Measurements from ENCODE around the gene TAS2R40. TPM values are rescaled to one million over a fixed set of nuclear protein-coding genes. Genes with fewer than 3 reads are reported as not detected.

TAS2R40 gene
- total and polyA plus RNA-seq, 2 donors (not counting 1 experiment from before 2014, with no cell fraction given): not detected

- H3K27ac ChIP-seq (ENCODE audit: insufficient read depth, low read length): no peak overlapping the region
- no peaks in the 10 kb centered on the region for H3K27me3 ChIP-seq (ENCODE audit: control insufficient read depth, insufficient read depth, low read length)
- H4K20me1 ChIP-seq (ENCODE audit: control insufficient read depth, extremely low read depth, insufficient read depth, low read length): no peaks in the 10 kb centered on the region
- H2AFZ ChIP-seq (ENCODE audit: low read length): no peak overlapping the region
- H3K4me3 ChIP-seq (replicated peaks in 1 of 4; ENCODE audit: control extremely low read depth in 1 of 4, insufficient read depth in 1 of 4, low read depth in 3 of 4, low read length in 4 of 4): no peak overlapping the region
- TF ChIP-seq EZH2 (IDR thresholded peaks at IDR 0.05; ENCODE audit: low read length, missing control alignments) (no peak), CTCF (conservative IDR thresholded peaks at IDR 0.05 in 1 of 2, IDR thresholded peaks at IDR 0.05 in 1 of 2; ENCODE audit: low read depth in 1 of 2, low read length in 2 of 2) (no peak)
- H3K4me1 ChIP-seq (ENCODE audit: control insufficient read depth, extremely low read depth, insufficient read depth, low read length): peaks cover 2% of the 10 kb centered on the region
- H3K79me2 ChIP-seq (ENCODE audit: control insufficient read depth, insufficient read depth, low read length): peaks cover 4% of the 10 kb centered on the region
- peaks cover 7% of the 10 kb centered on the region for H3K36me3 ChIP-seq (ENCODE audit: control insufficient read depth, insufficient read depth, low read length)
- DNase-seq (ENCODE audit: low read depth in 2 of 2): no peak
- no peak overlapping the region for H3K9ac ChIP-seq (ENCODE audit: insufficient read depth, low read length)
- H3K9me3 ChIP-seq (ENCODE audit: control insufficient read depth, insufficient read depth, low read depth, low read length): no peaks in the 10 kb centered on the region
- H3K4me2 ChIP-seq (ENCODE audit: extremely low read depth, insufficient read depth, low read length): no peak overlapping the region
Measured at GRCh38 chr7:143269251-143269650, 47.4 kb downstream of the TAS2R40 start.

GRCh38 chr7:143271240-143271639 is 49.4 kb downstream of the TAS2R40 start:
- no peak for DNase-seq (ENCODE audit: low read depth in 2 of 2)
- H3K36me3 ChIP-seq (ENCODE audit: control insufficient read depth, insufficient read depth, low read length): peaks cover 7% of the 10 kb centered on the region
- H3K27me3 ChIP-seq (ENCODE audit: control insufficient read depth, insufficient read depth, low read length): no peaks in the 10 kb centered on the region
- TF ChIP-seq CTCF (conservative IDR thresholded peaks at IDR 0.05 in 1 of 2, IDR thresholded peaks at IDR 0.05 in 1 of 2; ENCODE audit: low read depth in 1 of 2, low read length in 2 of 2): no peak
- no peak for TF ChIP-seq EZH2 (IDR thresholded peaks at IDR 0.05; ENCODE audit: low read length, missing control alignments)
- H3K27ac ChIP-seq (ENCODE audit: insufficient read depth, low read length): no peak overlapping the region
- no peaks in the 10 kb centered on the region for H3K79me2 ChIP-seq (ENCODE audit: control insufficient read depth, insufficient read depth, low read length)
- no peak overlapping the region for H2AFZ ChIP-seq (ENCODE audit: low read length)
- H3K9ac ChIP-seq (ENCODE audit: insufficient read depth, low read length): no peak overlapping the region
- H3K4me1 ChIP-seq (ENCODE audit: control insufficient read depth, extremely low read depth, insufficient read depth, low read length): no peaks in the 10 kb centered on the region
- no peaks in the 10 kb centered on the region for H3K9me3 ChIP-seq (ENCODE audit: control insufficient read depth, insufficient read depth, low read depth, low read length)
- no peak overlapping the region for H3K4me2 ChIP-seq (ENCODE audit: extremely low read depth, insufficient read depth, low read length)
- no peak overlapping the region for H3K4me3 ChIP-seq (replicated peaks in 1 of 4; ENCODE audit: control extremely low read depth in 1 of 4, insufficient read depth in 1 of 4, low read depth in 3 of 4, low read length in 4 of 4)
- H4K20me1 ChIP-seq (ENCODE audit: control insufficient read depth, extremely low read depth, insufficient read depth, low read length): no peaks in the 10 kb centered on the region

Other genes starting within 250 kb of the TAS2R40 start
- not detected in 2 replicates for gene OR9A2, start 194.9 kb upstream of the TAS2R40 start, total RNA-seq
- not detected in 2 replicates for gene OR9A2, start 194.9 kb upstream of the TAS2R40 start, polyA plus RNA-seq
- not detected in 2 replicates for gene OR6V1, start 169.7 kb upstream of the TAS2R40 start, total RNA-seq
- not detected in 2 replicates for gene OR6V1, start 169.7 kb upstream of the TAS2R40 start, polyA plus RNA-seq
- not detected in 2 replicates for gene PIP, start 90.0 kb upstream of the TAS2R40 start, total RNA-seq
- gene PIP, start 90.0 kb upstream of the TAS2R40 start, polyA plus RNA-seq: not detected in 2 replicates
- gene TAS2R39, start 38.6 kb upstream of the TAS2R40 start, total RNA-seq: not detected in 2 replicates
- not detected in 2 replicates for gene TAS2R39, start 38.6 kb upstream of the TAS2R40 start, polyA plus RNA-seq
- gene GSTK1, start 41.4 kb downstream of the TAS2R40 start, total RNA-seq: 88.6 and 110 TPM in 2 replicates
- gene GSTK1, start 41.4 kb downstream of the TAS2R40 start, polyA plus RNA-seq: 131 and 132 TPM in 2 replicates
- under 0.01 TPM in 1 of 2 replicates, not detected in the other for gene TMEM139, start 62.9 kb downstream of the TAS2R40 start, total RNA-seq
- gene TMEM139, start 62.9 kb downstream of the TAS2R40 start, polyA plus RNA-seq: not detected in 2 replicates
- 8.5 and 9.4 TPM in 2 replicates for gene CASP2, start 66.3 kb downstream of the TAS2R40 start, total RNA-seq
- gene CASP2, start 66.3 kb downstream of the TAS2R40 start, polyA plus RNA-seq: 22.6 and 33.6 TPM in 2 replicates
- gene CLCN1, start 94.1 kb downstream of the TAS2R40 start, total RNA-seq: under 0.01 TPM in 2 replicates
- not detected in 2 replicates for gene CLCN1, start 94.1 kb downstream of the TAS2R40 start, polyA plus RNA-seq
- gene FAM131B, start 140.7 kb downstream of the TAS2R40 start, total RNA-seq: 3.8 and 4.4 TPM in 2 replicates
- gene FAM131B, start 140.7 kb downstream of the TAS2R40 start, polyA plus RNA-seq: 2.0 and 4.8 TPM in 2 replicates
- 16.9 and 33.5 TPM in 2 replicates for gene ZYX, start 159.3 kb downstream of the TAS2R40 start, total RNA-seq
- gene ZYX, start 159.3 kb downstream of the TAS2R40 start, polyA plus RNA-seq: 85.6 and 131 TPM in 2 replicates
- gene EPHA1, start 186.8 kb downstream of the TAS2R40 start, total RNA-seq: under 0.01 and 0.26 TPM in 2 replicates
- gene EPHA1, start 186.8 kb downstream of the TAS2R40 start, polyA plus RNA-seq: 0.05 and 0.09 TPM in 2 replicates
- not detected in 2 replicates for gene TAS2R60, start 221.4 kb downstream of the TAS2R40 start, total RNA-seq
- gene TAS2R60, start 221.4 kb downstream of the TAS2R40 start, polyA plus RNA-seq: not detected in 2 replicates

All from fibroblast of lung (primary cell).